Hematopoietic multipotent progenitor cell treated with erythropoietin and hydrocortisone succinate and interleukin-3 and kit ligand, for 8 days (in vitro differentiated cells): ENCODE data around the gene MLLT6.
"Not testable (repeated sequence)": the region's sequence is repeated elsewhere in the genome, so short reads cannot be mapped to it uniquely, and the experiment has no call there.

ENCODE experiments used
- DNase-seq: peaks from one replicate; pipeline ENCODE4 v3.0.0-alpha.2; 2015

Gene MLLT6

DNA sequence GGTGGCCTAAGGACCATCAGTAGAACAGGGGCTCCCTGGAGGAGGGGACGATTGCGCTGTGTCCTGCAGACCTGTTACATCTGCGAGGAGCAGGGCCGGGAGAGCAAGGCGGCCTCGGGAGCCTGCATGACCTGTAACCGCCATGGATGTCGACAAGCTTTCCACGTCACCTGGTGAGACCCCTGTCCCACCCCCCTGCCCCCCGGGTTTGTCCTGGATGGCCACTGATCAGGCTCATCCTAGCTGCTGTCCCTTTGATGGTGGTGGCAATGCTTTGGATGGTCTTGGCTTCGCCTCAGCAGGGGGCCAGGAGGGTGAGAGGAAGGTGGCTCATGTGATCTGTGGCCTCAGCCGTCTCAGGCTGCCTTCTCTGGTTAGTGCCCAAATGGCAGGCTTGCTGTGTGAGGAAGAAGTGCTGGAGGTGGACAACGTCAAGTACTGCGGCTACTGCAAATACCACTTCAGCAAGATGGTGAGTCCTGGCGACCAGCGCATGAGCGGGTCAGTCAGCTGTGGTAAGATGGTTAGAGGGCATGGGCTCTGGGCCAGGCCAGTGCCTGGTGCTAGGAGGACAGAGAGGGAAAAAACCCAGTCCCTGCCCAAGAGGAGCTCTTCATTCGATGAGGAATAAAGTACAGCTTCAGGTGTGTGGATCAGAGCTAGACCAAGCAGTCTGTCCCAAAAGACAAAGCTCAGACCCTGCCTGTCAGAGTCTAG is 4.2 kb downstream of the MLLT6 start:
- DNase-seq = no peak

DNA sequence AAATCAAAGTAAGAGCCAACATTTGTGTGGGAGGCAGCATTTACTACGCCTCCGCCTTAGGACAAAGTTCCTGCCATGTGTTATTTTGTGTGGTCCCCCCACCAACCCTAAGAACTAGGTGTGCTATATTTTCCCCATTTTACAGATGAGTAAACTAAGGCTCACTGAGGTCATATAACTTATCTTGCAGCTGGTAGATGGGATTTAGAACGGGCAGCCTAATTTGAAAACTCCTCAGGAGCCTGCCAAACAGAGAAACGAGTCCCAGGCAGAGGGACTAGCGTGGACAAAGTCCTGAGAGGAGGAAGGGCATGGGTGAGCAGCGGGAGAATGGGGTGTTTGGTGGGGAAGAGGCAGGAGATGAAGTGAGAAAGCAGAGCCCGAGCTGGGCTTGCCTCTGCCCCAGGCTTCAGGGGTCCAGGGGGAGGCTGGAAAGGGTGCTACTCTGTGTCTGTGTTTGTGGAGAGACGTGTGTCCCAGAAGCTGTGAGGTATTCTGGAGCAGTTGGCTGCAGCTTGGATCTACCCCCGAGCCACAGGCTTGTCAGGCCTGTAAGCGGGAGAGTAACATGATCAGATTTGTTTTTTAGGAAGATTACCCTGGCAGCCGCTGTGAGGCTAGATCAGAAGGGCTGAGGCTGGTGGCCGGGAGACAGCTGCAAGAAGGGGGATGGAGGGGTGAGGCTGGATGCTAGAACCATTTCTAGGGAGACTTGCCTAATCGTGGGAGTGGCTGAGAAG is 5.0 kb downstream of the MLLT6 start:
- DNase-seq = no peak

DNA sequence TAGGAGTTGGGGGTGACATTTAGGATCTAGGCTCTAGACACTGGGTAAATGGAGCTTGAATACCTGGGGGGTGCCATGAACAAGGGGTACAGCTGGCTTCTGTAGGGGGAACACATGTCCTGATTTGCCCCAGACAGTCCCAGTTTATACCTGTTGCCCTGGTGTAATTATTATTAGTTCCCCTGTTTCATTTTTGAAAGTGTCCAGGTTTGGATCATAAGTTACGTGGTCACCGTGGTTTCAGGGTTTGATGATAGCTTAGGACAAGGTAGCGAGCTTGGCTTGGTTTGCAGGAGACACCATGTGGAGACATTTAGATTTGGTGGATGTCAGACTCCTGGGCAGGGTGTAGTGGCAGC is 5.5 kb downstream of the MLLT6 start:
- DNase-seq = no peak

DNA sequence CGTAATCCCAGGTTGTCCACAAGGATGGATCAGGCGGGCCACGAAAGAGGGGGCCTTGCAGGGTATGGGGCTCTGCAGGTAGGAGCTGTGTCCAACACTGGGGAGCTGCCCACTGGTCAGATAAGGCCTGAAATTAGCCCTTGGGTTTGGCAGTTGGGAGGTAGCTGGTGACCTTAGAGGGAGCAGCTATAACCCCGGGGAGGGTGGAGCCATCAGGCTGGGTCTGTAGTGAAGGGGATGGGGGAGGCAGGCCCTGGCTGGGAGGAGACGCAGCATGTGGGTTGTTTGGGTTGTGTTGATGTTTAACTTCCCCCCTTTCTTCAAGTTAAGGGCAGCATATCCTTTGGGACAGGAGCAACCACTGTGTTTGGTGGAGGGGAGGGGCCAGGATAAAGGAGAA is 5.9 kb downstream of the MLLT6 start:
- DNase-seq = no peak

DNA sequence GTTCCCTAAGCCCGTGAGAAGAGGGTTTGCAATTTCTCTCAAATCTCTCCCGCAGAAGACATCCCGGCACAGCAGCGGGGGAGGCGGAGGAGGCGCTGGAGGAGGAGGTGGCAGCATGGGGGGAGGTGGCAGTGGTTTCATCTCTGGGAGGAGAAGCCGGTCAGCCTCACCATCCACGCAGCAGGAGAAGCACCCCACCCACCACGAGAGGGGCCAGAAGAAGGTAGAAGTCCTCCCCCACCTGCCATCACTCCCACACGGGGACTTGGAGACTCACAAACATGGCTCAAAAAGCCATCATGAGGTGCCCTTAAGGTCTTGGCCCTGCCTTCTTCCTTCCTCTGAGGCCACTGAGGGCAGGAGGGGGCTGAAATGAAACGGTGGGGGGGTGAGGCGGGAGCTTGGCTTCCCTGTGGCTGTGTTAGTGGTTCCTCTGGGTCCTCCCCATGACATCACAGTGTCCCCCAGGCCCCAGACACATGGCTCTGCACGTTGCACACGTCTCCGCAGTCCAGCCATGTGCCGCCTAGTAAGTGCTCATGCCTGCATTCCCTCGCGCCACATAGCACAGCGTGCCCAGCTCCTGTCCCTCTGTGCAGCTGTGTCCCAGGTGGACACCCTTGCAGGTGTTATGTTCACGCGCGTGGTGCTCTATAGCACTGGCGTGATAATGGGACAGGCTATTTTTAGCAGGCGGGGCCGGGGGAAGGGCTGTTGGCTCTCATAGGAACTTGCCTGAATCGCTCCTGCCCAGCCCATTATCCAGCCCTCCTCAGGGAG is 6.9 kb downstream of the MLLT6 start:
- no peak for DNase-seq

DNA sequence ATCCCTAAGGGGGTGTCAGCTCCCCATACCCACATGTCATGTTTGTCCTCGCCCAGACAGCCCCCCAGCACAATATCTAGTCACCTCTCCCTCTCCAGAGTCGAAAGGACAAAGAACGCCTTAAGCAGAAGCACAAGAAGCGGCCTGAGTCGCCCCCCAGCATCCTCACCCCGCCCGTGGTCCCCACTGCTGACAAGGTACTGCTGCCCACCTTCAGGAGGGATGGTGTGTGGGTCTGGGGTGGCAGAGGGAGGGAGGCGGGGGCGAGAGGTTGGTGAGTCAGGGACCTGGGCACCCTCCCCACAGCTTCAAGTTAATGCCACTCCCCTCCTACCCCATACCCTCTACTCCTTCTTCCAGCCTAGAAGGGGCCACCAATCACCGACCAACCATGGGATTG is 7.5 kb downstream of the MLLT6 start:
- no peak for DNase-seq

DNA sequence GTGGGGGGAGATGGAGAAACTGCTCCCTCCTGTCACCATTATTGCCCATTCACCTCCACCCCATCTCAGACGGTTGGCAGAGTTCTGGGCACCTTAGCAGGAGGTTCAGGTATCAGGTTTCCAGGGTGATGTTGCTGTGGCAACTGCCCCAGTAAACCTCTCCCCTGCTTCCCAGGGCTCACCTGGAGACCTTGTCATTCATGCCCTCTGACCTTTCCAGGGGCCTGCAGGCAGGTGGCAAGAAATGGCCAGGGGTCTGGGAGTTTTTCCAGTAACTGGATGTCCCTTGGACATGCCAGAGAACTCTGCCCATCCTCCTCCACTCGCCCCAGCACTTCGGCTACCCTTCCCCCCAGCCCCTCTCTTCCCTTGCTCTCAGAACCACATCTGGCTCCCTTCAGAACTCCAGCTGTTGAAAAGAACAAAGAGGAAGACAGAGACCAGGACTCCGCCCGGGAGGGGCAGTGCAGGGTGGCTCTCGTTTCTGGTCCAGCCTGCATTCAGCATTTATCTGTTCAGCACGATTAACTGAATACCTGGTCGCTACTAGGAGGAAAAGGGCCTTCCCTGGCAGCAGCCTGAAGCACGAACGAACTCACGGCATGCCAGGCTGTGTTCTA is 8.5 kb downstream of the MLLT6 start:
- DNase-seq = no peak

DNA sequence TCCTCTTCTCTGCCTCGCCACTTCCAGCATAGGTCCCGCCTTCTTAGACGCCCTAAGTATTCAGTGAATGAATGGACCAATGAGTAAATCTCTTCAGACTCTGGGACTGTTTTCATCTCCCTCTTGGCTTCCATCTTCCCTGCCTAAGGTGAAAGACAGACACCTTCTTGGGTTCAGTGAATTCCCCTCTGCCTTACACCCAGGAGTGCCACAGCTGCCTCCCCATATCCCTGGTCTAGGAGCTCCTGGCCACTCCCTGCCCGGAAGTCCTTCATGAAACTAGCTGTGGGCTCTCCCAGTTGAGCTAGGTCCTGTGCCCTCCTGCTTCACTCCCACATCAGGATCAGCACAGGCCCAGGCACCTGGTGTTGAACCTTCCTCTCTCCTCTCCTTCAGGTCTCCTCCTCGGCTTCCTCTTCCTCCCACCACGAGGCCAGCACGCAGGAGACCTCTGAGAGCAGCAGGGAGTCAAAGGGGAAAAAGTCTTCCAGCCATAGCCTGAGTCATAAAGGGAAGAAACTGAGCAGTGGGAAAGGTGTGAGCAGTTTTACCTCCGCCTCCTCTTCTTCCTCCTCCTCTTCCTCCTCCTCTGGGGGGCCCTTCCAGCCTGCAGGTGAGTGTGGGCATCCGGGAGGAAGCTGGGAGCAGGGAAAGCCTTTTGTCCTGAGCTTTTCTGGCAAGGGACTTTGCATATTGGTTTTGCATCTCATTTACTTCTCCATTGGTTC is 10.3 kb downstream of the MLLT6 start:
- no peak for DNase-seq

DNA sequence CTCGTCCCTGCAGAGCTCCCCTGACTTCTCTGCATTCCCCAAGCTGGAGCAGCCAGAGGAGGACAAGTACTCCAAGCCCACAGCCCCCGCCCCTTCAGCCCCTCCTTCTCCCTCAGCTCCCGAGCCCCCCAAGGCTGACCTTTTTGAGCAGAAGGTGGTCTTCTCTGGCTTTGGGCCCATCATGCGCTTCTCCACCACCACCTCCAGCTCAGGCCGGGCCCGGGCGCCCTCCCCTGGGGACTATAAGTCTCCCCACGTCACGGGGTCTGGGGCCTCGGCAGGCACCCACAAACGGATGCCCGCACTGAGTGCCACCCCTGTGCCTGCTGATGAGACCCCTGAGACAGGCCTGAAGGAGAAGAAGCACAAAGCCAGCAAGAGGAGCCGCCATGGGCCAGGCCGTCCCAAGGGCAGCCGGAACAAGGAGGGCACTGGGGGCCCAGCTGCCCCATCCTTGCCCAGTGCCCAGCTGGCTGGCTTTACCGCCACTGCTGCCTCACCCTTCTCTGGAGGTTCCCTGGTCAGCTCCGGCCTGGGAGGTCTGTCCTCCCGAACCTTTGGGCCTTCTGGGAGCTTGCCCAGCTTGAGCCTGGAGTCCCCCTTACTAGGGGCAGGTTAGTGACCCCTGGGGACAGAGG is 11.4 kb downstream of the MLLT6 start:
- DNase-seq = no peak

DNA sequence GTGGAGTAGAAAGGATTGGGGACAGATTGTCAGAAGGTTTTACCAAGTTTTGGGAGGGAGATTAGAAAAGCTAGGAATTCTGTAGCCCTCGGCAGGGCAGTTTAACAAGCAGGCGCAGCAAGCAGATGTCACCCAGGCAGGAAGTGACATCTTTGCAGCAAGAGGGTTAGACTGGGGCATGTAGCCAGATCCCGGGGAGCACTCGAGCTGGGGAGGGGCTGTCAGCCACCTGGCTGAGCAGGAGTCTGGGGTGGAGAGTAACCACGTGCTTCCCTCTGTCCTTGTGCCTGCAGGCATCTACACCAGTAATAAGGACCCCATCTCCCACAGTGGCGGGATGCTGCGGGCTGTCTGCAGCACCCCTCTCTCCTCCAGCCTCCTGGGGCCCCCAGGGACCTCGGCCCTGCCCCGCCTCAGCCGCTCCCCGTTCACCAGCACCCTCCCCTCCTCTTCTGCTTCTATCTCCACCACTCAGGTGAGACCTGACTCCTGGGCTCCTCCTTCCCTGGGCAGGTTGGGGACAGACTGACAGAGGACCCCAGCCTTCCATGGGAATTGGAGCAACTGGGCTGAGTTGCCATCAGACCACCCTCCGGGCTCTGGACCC is 12.2 kb downstream of the MLLT6 start:
- no peak for DNase-seq

DNA sequence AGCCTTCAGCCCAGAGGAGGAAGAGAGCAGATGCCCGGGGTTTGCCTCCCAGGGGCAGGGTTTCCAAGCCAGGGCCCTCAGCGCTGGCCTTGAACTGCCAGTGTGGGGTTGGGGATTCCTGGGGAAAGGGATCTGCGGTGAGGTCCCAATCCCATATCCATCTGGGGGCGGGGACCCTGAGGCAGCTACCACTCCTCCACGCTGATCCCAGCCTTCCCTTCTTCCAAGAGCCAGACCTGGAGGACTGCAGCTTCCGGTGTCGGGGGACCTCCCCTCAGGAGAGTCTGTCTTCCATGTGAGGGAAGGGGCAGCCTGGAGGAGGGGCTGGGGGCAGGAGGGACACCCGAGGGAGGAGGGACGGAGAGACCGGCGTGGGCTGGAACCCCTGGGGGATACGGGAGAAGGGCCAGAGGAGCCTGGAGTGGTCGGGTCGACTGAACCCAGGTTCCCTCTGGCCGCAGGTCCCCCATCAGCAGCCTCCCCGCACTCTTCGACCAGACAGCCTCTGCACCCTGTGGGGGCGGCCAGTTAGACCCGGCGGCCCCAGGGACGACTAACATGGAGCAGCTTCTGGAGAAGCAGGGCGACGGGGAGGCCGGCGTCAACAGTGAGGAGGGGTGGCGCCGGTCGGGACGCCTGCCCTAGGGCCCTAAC is 14.3 kb downstream of the MLLT6 start:
- no peak for DNase-seq

DNA sequence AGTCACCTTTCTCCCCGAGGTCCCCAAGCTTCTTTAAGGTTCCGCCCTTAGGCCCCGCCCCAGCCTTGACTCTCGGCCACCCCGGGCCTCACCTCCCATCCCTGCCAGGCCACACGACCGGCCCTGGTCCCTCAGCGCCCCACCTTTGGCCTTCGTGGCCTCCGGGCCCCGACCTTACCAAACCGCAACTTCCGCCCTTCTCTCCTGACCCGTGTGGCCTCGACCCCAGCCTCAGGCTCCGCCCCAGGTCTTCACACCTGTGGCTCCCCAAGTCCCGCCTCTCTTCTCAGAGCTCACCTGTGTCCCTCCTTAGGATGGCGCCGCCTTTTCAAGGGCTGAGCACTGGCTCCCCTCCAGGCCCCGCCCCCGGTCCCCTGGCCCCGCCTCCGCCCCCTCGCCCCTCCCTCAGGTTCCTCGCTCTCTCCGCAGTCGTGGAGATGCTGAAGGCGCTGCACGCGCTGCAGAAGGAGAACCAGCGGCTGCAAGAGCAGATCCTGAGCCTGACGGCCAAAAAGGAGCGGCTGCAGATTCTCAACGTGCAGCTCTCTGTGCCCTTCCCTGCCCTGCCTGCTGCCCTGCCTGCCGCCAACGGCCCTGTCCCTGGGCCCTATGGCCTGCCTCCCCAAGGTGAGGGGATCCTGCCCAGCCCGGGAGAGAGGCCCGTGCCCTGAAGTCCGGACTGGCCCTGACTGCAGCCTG is 15.0 kb downstream of the MLLT6 start:
- no peak for DNase-seq

DNA sequence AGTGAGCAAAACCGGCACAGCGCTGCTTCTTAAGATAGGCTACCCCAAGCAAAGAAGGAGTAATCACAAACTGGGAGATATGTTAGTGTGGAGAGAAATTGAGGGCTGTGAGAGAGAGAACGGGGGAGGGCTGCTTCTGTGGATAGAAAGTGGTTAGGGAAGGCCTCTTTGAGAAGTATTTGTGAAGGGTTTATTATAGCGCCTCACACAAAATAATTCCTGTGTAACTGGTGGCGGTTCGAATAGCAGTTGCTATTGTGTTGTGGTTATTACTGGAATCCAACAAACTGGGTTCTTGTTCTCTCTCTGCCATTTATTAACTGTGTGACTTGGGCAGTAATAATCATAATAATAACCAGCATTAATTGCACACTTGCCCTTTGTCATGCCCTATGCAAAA is 15.9 kb downstream of the MLLT6 start:
- DNase-seq = no peak

DNA sequence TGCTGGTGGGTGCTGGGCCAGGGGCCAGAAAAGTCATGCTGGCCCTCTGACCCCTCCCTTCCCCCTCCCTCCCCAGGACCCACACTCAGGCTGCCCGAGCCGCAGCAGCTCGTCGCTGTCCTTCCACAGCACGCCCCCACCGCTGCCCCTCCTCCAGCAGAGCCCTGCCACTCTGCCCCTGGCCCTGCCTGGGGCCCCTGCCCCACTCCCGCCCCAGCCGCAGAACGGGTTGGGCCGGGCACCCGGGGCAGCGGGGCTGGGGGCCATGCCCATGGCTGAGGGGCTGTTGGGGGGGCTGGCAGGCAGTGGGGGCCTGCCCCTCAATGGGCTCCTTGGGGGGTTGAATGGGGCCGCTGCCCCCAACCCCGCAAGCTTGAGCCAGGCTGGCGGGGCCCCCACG is 16.7 kb downstream of the MLLT6 start:
- no peak for DNase-seq

DNA sequence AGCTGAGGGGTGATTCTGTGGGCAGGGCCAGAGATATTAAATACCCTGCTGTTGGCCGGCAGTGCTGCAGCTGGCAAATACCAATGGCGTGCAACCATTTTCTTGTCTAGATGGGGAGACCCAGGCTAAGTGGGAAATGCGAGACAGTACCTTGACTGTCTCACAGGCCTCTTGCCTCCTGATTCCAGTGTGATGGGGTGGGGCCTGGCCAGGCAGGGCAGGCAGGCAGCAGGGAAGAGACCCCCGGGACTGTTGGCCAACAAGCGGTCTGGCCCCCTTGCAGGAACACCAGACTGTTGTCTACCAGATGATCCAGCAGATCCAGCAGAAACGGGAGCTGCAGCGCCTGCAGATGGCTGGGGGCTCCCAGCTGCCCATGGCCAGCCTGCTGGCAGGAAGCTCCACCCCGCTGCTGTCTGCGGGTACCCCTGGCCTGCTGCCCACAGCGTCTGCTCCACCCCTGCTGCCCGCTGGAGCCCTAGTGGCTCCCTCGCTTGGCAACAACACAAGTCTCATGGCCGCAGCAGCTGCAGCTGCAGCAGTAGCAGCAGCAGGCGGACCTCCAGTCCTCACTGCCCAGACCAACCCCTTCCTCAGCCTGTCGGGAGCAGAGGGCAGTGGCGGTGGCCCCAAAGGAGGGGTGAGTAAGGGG is 19.4 kb downstream of the MLLT6 start:
- peak; percentile 69 for DNase-seq

DNA sequence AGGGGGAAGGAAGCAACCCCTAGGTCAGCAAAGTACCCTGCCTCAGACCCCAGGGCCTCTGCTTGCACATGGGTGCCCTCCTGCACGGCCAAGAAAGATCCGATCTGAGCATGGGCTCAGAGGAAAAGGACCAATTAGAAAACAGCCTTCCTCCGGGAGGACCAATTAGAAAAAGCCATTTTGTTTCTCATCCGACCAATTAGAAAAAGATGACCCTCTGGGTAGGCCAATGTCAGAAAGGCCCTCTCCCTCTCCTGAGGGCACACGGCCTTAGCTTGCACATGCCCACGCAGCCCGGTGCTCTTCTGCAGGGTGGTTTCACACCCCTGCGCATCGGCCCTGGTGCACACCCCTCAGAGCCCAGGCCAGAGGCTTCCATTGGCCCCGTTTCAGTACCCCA is 20.0 kb downstream of the MLLT6 start:
- DNase-seq = no peak

DNA sequence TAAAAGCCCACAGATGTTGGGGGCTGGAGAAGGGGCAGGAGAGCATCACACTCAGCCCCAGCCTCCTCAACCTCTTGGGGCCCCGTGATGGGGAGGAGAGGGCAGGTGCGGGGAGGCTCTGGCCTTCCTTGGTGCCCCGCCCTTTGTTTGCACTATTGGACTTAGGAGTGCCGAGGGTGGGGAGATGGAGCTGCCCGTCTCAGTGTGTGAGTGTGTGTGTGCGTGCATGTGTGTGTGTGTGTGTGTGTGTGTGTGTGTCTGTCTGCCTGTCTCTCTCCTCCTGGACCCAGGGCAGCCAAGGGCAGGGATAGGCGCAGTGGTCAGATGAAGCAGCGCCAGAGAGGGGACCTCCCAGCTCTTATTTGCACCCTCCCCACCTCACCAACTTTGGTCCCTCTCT is 21.1 kb downstream of the MLLT6 start:
- DNase-seq = not testable (repeated sequence)

DNA sequence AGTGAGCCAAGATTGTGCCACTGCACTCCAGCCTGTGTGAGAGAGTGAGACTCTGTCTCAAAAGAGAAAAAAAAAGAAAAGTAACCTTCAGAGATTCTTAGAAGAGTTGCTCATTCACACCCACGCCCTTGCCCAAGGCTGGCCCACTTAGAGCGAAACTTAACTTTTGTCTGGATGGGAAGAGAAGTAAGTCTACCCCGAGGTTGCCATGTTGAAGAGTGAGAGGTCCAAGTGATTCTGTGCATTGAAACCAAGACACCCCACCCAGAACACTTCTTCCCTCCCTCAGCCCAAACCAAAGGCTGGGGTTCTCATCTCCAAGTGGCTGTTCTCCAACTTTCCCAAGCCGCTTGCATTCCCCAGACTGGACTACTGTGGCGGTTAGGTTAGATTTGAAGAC is 22.7 kb downstream of the MLLT6 start:
- DNase-seq = no peak

DNA sequence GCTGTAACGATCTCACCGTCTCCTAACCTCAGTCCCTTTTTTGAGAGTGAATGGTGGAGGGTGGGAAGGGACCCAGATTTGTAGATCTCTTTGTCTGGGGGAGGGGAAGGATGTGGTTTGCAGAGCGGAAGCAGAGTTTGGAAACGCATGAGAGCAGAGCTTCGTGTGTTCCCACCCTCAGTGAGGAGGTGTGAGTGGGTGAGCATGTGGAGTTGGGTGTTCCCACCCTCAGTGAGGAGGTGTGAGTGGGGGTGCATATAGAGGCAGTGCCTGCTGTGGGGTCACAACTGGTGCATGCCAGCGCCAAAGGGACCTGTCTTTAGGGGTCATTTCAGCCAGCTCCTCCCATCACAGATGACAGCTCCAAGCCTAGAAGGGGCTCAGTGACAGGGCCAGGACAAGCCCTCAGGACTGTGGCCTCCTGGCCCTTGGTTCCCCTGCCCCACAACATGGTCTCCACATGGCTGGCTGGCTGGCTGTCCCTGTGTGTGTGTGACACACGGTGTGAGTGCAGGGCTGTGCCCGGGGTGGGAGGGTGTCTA is 23.3 kb downstream of the MLLT6 start:
- DNase-seq = no peak

DNA sequence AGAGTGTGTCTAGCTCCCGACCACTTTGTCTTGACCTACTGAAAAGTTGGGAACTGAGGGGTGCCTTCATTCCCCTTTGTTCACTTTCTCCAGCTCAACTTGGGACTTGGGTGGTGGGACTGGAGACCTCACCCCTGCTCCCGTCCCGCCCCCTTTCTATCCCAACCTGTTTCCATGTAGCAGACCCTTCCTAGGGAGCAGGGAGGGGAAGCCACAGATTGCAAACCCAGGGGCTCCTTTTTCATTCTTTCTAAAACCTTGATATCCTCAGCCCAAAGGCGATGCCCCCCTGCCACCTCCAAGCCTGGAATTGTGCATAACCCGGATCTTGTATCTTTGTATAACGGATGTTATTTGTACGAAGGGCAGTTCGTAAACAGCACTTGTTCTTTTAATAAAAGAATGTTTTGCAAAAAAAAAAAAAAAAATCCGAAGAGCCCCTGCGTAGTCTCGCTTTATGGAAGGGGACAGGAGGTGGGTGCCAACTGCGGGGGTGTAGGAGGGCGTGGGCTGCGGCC is 24.4 kb downstream of the MLLT6 start:
- no peak for DNase-seq
